Memory B cell (primary cell): ENCODE data around the gene NKAIN2.

Source experiments
- ATAC-seq: fragments of 150-1000 bp; cut with Tn5 transposase; 2 replicates; pipeline ENCODE4 v1.10.0; 2021; ENCODE audit warnings: low read depth, mild to moderate bottlenecking, moderate library complexity
- DNase-seq, 2 donors: peaks; one replicate each; pipeline ENCODE4 v3.0.0; 2022; ENCODE audit warnings: low spot score in 2 of 2
- H3K27ac Mint-ChIP-seq: one replicate; pipeline ENCODE4 v1.8.0; 2022; ENCODE audit warnings: mild to moderate bottlenecking, moderate library complexity, mixed read lengths
- H3K27me3 Mint-ChIP-seq: one replicate; pipeline ENCODE4 v1.8.0; 2022; ENCODE audit warnings: mixed read lengths
- H3K36me3 Mint-ChIP-seq: one replicate; pipeline ENCODE4 v1.8.0; 2022; ENCODE audit warnings: mild to moderate bottlenecking, mixed read lengths
- H3K4me1 Mint-ChIP-seq: one replicate; pipeline ENCODE4 v1.8.0; 2022; ENCODE audit warnings: mixed read lengths
- H3K4me3 Mint-ChIP-seq: one replicate; pipeline ENCODE4 v1.8.0; 2022; ENCODE audit warnings: mild to moderate bottlenecking, moderate library complexity, mixed read lengths
- H3K9me3 Mint-ChIP-seq: one replicate; pipeline ENCODE4 v1.8.0; 2022; ENCODE audit warnings: mixed read lengths

Gene NKAIN2

DNA sequence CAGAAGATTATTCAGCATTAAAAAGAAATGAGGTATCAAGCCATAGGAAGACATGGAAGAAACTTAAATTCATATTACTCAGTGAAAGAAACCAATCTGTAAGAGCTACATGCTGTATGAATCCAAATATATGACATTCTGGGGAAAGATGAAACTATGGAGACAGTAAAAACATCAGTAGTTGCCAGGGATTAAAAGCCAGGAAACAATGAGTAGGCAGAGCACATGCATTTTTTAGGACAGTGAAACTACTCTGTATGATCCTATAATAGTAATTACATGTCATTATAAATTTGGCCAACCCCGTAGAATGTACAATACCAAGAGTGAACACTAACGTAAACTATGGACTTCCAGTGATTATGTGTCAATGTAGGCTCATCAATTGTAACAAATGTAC is 1065.8 kb downstream of the NKAIN2 start:
- ATAC-seq (no peak), DNase-seq (no peak)
- Mint-ChIP-seq H3K4me1 (no peaks in the 10 kb centered on the region), H3K27ac (no peak overlapping the region), H3K9me3 (peaks cover 4% of the 10 kb centered on the region), H3K36me3 (no peaks in the 10 kb centered on the region), H3K4me3 (no peak overlapping the region), H3K27me3 (no peaks in the 10 kb centered on the region)

DNA sequence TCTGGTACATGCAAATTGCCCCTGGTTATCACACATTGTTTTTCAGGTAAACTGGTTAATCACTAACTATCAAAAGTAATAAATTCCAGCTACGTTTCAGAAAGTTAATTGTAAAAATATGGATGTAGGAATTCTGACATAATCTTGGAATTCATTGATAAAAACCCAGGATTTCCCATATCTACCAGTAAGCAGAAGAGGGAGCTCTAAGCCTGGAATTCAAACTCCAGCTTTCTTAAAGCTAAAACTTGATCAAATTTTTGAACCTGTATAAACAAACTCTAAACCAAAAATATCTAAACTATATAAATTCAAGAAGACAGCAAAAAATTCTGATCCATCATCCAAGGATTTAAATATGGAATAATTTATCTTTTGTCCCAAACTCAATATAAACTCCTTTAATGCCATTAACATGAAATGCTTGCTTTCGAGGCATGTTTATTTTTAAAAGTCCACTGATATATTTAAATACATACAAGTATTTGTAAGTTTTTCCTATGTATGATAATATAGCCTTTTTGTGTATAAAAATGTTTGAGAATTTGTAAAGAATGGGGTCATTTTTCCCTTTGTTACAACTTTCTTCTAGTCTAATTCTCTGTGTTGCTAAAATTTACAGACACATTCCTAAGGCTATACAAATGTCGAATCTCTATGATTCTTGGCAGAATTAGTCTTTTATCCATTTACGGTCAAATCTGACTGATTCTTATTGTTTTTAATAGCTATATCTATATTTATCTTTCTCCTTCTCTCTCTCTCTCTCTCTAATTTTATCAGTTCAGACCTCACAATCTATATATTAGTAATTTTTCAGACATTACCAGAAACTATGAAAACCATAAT is 1067.2 kb downstream of the NKAIN2 start:
- Mint-ChIP-seq H3K36me3 (no peaks in the 10 kb centered on the region), H3K4me3 (no peak overlapping the region), H3K9me3 (peaks cover 5% of the 10 kb centered on the region), H3K4me1 (no peaks in the 10 kb centered on the region), H3K27me3 (no peaks in the 10 kb centered on the region), H3K27ac (no peak overlapping the region)
- DNase-seq: no peak
- no peak for ATAC-seq

DNA sequence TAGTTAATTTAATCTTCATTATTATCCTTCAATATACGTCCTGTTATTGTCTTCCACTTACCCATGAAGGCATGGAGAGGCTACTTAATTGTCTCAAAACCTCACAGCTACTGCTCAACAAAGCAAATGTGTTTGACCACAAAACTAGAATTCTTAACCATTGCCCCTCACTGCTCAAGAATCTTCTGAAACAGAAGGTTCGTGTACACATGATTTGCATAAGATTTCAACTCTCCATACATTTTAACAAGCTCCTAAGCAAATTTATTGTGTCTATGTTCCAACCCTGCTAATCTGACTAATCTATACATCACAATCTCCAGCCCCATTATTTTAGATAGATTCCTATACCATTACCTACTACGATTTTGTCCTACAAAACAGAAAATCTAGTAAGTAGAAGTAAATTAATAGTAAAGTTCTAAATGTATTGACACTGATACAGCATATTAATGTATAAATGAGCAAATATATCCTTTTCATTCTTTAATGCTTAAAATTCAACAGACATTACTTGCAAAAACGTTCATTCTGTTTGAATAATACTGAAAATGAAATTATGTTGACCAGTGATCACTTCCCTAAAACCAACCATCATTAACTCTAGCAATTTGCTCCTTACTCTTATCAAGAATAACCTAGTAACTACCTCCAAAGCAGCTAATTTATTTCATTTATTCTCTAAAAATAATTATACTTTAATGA is 1068.8 kb downstream of the NKAIN2 start:
- Mint-ChIP-seq H3K9me3 (peaks cover 5% of the 10 kb centered on the region), H3K27ac (no peak overlapping the region), H3K4me3 (no peak overlapping the region), H3K36me3 (no peaks in the 10 kb centered on the region), H3K4me1 (no peaks in the 10 kb centered on the region), H3K27me3 (no peaks in the 10 kb centered on the region)
- no peak for ATAC-seq
- no peak for DNase-seq

DNA sequence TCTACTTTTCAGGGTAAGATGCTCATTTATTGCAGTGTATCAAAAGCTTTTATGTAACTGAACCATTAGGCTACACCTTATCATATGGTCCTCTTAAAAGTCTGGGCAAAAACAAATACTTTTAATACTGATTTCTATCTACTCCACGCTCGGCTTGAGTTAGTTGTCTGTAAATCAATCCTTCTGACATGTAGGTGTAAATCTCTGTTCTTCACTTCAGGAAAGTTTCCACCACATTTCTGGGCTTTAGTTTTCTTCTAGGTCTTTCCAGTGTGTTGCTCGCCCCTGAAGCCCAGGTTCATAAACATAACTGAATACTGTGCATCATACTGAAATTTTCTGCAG is 1069.4 kb downstream of the NKAIN2 start:
- Mint-ChIP-seq H3K4me1 (no peaks in the 10 kb centered on the region), H3K4me3 (no peak overlapping the region), H3K27ac (no peak overlapping the region), H3K9me3 (peaks cover 5% of the 10 kb centered on the region), H3K36me3 (no peaks in the 10 kb centered on the region), H3K27me3 (no peaks in the 10 kb centered on the region)
- ATAC-seq: no peak
- no peak for DNase-seq
